Kidney epithelial cell (primary cell): ENCODE data around the gene VAX1. TPM values are rescaled to one million over a fixed set of nuclear protein-coding genes. Genes with fewer than 3 reads are reported as not detected.
"Not testable (repeated sequence)": the region's sequence is repeated elsewhere in the genome, so short reads cannot be mapped to it uniquely, and the experiment has no call there.

ENCODE experiments used
- DNase-seq: peaks from one replicate; pipeline ENCODE4 v3.0.0-alpha.2; 2010; ENCODE audit warnings: low read depth
- H3K27me3 ChIP-seq: 2 replicates; pipeline ENCODE4 v1.6.0; 2011; ENCODE audit warnings: low read length; ENCODE audit not compliant: control insufficient read depth, insufficient read depth
- H3K36me3 ChIP-seq: 2 replicates; pipeline ENCODE4 v1.5.1; 2011; ENCODE audit warnings: low read length; ENCODE audit not compliant: control insufficient read depth, insufficient read depth
- H3K4me3 ChIP-seq: 2 replicates; pipeline ENCODE4 v1.5.1; 2011; ENCODE audit warnings: low read depth, mild to moderate bottlenecking, control low read depth, low read length
- CTCF ChIP-seq: IDR thresholded peaks from 2 replicates; pipeline ENCODE4 v1.5.1; 2011; ENCODE audit warnings: mild to moderate bottlenecking, moderate library complexity, low read length, control low read depth, inconsistent platforms; ENCODE audit not compliant: insufficient read depth, poor library complexity, severe bottlenecking
- total RNA-seq: library from RNA; depleted of rRNA; stranded (reverse); fragments of >200 nt; gene quantifications from 2 replicates; pipeline ENCODE4 v1.2.3, GENCODE V29; 2015

The VAX1 gene
- total RNA-seq, 1 donor from 2014 or later = 0.08 TPM

- Histone ChIP-seq H3K4me3 (no peak overlapping the region), H3K27me3 (peaks cover 71% of the 10 kb centered on the region), H3K36me3 (no peaks in the 10 kb centered on the region)
- TF ChIP-seq CTCF = no peak
- DNase-seq = no peak
Measured at GRCh38 chr10:117130346-117130745, 7.7 kb downstream of the VAX1 start.

- peaks cover 43% of the 10 kb centered on the region for H3K27me3 ChIP-seq
- not testable (repeated sequence) for H3K4me3 ChIP-seq, DNase-seq, H3K36me3 ChIP-seq
Measured at GRCh38 chr10:117126645-117127044, 11.4 kb downstream of the VAX1 start.

- no peak for TF ChIP-seq CTCF
- no peak for DNase-seq
- Histone ChIP-seq H3K27me3 (peaks cover 36% of the 10 kb centered on the region), H3K4me3 (no peak overlapping the region), H3K36me3 (no peaks in the 10 kb centered on the region)
Measured at GRCh38 chr10:117126034-117126433, 12.0 kb downstream of the VAX1 start.

GRCh38 chr10:117112220-117112619 lies 25.9 kb downstream of the VAX1 start:
- DNase-seq = no peak
- Histone ChIP-seq H3K36me3 (no peaks in the 10 kb centered on the region), H3K27me3 (peaks cover 2% of the 10 kb centered on the region), H3K4me3 (no peak overlapping the region)
- TF ChIP-seq CTCF = peak; percentile 49

- TF ChIP-seq CTCF = no peak
- H3K27me3 ChIP-seq = no peaks in the 10 kb centered on the region
Measured at GRCh38 chr10:117107238-117107637, 30.8 kb downstream of the VAX1 start.

GRCh38 chr10:117096599-117097201 lies 41.4 kb downstream of the VAX1 start:
- Histone ChIP-seq H3K27me3 (no peaks in the 10 kb centered on the region), H3K4me3 (no peak overlapping the region), H3K36me3 (no peaks in the 10 kb centered on the region)
- no peak for TF ChIP-seq CTCF
- no peak for DNase-seq

More at GRCh38 chr10:117107238-117107637, 30.8 kb downstream of the VAX1 start:
- DNase-seq = no peak
- Histone ChIP-seq H3K4me3 (no peak overlapping the region), H3K36me3 (no peaks in the 10 kb centered on the region)
